ENCODE results near the gene PURB.
"Not testable (repeated sequence)": the region's sequence is repeated elsewhere in the genome, so short reads cannot be mapped to it uniquely, and the experiment has no call there.

DNA sequence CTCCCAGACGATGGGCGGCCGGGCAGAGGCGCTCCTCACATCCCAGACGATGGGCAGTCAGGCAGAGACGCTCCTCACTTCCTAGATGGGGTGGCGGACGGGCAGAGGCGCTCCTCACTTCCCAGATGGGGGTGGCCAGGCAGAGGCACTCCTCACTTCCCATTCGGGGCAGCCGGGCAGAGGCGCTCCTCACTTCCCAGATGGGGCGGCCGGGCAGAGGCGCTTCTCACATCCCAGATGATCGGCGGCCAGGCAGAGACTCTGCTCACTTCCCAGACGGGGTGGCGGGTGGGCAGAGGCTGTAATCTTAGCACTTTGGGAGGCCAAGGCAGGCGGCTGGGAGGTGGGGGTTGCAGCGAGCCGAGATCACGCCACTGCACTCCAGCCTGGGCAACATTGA lies 13.4 kb downstream of the PURB start:
- TF ChIP-seq, protein P1, sequence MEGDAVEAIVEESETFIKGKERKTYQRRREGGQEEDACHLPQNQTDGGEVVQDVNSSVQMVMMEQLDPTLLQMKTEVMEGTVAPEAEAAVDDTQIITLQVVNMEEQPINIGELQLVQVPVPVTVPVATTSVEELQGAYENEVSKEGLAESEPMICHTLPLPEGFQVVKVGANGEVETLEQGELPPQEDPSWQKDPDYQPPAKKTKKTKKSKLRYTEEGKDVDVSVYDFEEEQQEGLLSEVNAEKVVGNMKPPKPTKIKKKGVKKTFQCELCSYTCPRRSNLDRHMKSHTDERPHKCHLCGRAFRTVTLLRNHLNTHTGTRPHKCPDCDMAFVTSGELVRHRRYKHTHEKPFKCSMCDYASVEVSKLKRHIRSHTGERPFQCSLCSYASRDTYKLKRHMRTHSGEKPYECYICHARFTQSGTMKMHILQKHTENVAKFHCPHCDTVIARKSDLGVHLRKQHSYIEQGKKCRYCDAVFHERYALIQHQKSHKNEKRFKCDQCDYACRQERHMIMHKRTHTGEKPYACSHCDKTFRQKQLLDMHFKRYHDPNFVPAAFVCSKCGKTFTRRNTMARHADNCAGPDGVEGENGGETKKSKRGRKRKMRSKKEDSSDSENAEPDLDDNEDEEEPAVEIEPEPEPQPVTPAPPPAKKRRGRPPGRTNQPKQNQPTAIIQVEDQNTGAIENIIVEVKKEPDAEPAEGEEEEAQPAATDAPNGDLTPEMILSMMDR (IDR thresholded peaks at IDR 0.05; ENCODE audit: poor library complexity, severe bottlenecking) = not testable (repeated sequence)
- not testable (repeated sequence) for TF ChIP-seq TAF1 (IDR thresholded peaks at IDR 0.05; ENCODE audit: low read depth); SMC3 (conservative IDR thresholded peaks at IDR 0.05; ENCODE audit: poor library complexity); POLR2AphosphoS5 (IDR thresholded peaks at IDR 0.05); EP300 (conservative IDR thresholded peaks at IDR 0.05; ENCODE audit: poor library complexity, severe bottlenecking)

All from neural cell (in vitro differentiated cells).